Endothelial cell of umbilical vein (primary cell): ENCODE measurements around the gene RNF4. TPM values are rescaled to one million over a fixed set of nuclear protein-coding genes. Genes with fewer than 3 reads are reported as not detected.

Source experiments
- BruUV-seq: library from RNA; stranded (reverse); fragments of 400-500 nt; replicated peaks from 2 replicates; lab custom pipeline; 2021; lab: Mats Ljungman, UMichigan
- CTCF ChIA-PET: fragments of 300-600, 350-600 bp; sonication (Branson Sonifier 250); formaldehyde crosslinking; loops from one replicate; lab custom pipeline; 2021; ENCODE audit warnings: antibody characterized with exemption, inconsistent platforms; lab: Charles Lee
- POLR2A ChIA-PET: fragments of 300-600, 350-600 bp; sonication (Branson Sonifier 250); formaldehyde crosslinking; loops from one replicate; lab custom pipeline; 2021; ENCODE audit warnings: antibody characterized with exemption, inconsistent platforms; lab: Charles Lee
- DNase-seq: peaks from one replicate; pipeline ENCODE4 v3.0.0-alpha.2; 2011; ENCODE audit warnings: low read depth, low spot score
- FAIRE-seq: peaks from 2 replicates; lab custom pipeline; 2011; peaks lifted over from hg19 to GRCh38; lab: Jason Lieb, UNC
- H2AFZ ChIP-seq: 2 replicates; pipeline ENCODE4 v1.6.0; 2012; ENCODE audit warnings: low read depth, low read length, control low read depth, inconsistent platforms
- H3K27ac ChIP-seq: 2 replicates; pipeline ENCODE4 v1.5.1; 2011; ENCODE audit warnings: low read depth, mild to moderate bottlenecking, control low read depth, low read length, moderate library complexity; ENCODE audit not compliant: insufficient read depth
- H3K27me3 ChIP-seq, 2 experiments: 2 replicates each; pipeline versions ENCODE4 v1.6.0 to v1.6.1; 2011; ENCODE audit warnings: low read length in 2 of 2, mixed read lengths in 1 of 2; ENCODE audit not compliant: control insufficient read depth in 2 of 2, insufficient read depth in 2 of 2
- H3K36me3 ChIP-seq, 2 experiments: 2 replicates in 1 of 2; 3 replicates in 1 of 2; pipeline ENCODE4 v1.5.1; 2011; ENCODE audit warnings: low read length in 2 of 2, mild to moderate bottlenecking in 1 of 2, moderate library complexity in 1 of 2; ENCODE audit not compliant: control insufficient read depth in 2 of 2, insufficient read depth in 2 of 2; ENCODE audit errors: extremely low read depth in 1 of 2
- H3K4me1 ChIP-seq: 3 replicates; pipeline ENCODE4 v1.5.1; 2011; ENCODE audit warnings: mild to moderate bottlenecking, low read length; ENCODE audit not compliant: control insufficient read depth, insufficient read depth; ENCODE audit errors: extremely low read depth
- H3K4me2 ChIP-seq: 2 replicates; pipeline ENCODE4 v1.6.1; 2011; ENCODE audit warnings: low read length, control low read depth, mixed read lengths; ENCODE audit not compliant: insufficient read depth
- H3K4me3 ChIP-seq, 3 experiments: fragments of 200-600 bp in 1 of 3; sonication (generic), shearing (Covaris generic) in 1 of 3; replicated peaks in 1 of 3; 2 replicates each; pipeline ENCODE4 v1.5.1; 2011 to 2016; ENCODE audit warnings: control low read depth in 3 of 3, low read length in 3 of 3, mild to moderate bottlenecking in 2 of 3, inconsistent platforms in 1 of 3, low read depth in 1 of 3, moderate library complexity in 1 of 3; ENCODE audit not compliant: insufficient read depth in 1 of 3
- H3K79me2 ChIP-seq: 2 replicates; pipeline ENCODE4 v1.6.0; 2012; ENCODE audit warnings: low read length, inconsistent platforms; ENCODE audit not compliant: control insufficient read depth, insufficient read depth
- H3K9ac ChIP-seq: replicated peaks from 2 replicates; pipeline ENCODE3; 2011; ENCODE audit warnings: low read length, control low read depth; ENCODE audit not compliant: insufficient read depth; ENCODE audit errors: extremely low read depth
- H3K9me1 ChIP-seq: replicated peaks from 3 replicates; pipeline ENCODE4 v1.6.0; 2011; ENCODE audit warnings: mild to moderate bottlenecking, low read length; ENCODE audit not compliant: control insufficient read depth, insufficient read depth; ENCODE audit errors: extremely low read depth
- H3K9me3 ChIP-seq: replicated peaks from 2 replicates; pipeline ENCODE4 v1.5.1; 2012; ENCODE audit warnings: low read length, inconsistent platforms; ENCODE audit not compliant: control insufficient read depth, insufficient read depth
- H4K20me1 ChIP-seq: replicated peaks from 2 replicates; pipeline ENCODE3; 2011; ENCODE audit warnings: mild to moderate bottlenecking, low read length; ENCODE audit not compliant: control insufficient read depth, insufficient read depth; ENCODE audit errors: extremely low read depth
- CTCF ChIP-seq, 2 donors: IDR thresholded peaks; 1 replicate in 1 of 2; 2 replicates in 1 of 2; pipeline ENCODE4 v1.5.1; 2011; ENCODE audit warnings: low read length in 2 of 2, mild to moderate bottlenecking in 2 of 2, moderate library complexity in 2 of 2, control low read depth in 1 of 2, inconsistent platforms in 1 of 2, low read depth in 1 of 2; ENCODE audit not compliant: insufficient read depth in 1 of 2; ENCODE audit errors: extremely low read depth in 1 of 2
- EZH2 ChIP-seq: IDR thresholded peaks from 2 replicates; pipeline ENCODE4 v1.6.1; 2012; ENCODE audit warnings: borderline replicate concordance, low read depth, mild to moderate bottlenecking, moderate library complexity, low read length, inconsistent platforms; ENCODE audit not compliant: severe bottlenecking
- FOS ChIP-seq: IDR thresholded peaks from 2 replicates; pipeline ENCODE4 v1.6.1; 2011; ENCODE audit warnings: mild to moderate bottlenecking, low read length, moderate library complexity, borderline replicate concordance; ENCODE audit not compliant: insufficient read depth
- GATA2 ChIP-seq: IDR thresholded peaks from 2 replicates; pipeline ENCODE4 v1.7.0; 2011; ENCODE audit warnings: low read depth, mild to moderate bottlenecking, moderate library complexity, mixed read lengths, low read length; ENCODE audit not compliant: insufficient read length, insufficient read depth
- JUN ChIP-seq: IDR thresholded peaks from 2 replicates; pipeline ENCODE4 v1.6.1; 2011; ENCODE audit warnings: borderline replicate concordance, low read depth; ENCODE audit not compliant: insufficient read length, insufficient read depth
- MAX ChIP-seq: IDR thresholded peaks from 2 replicates; pipeline ENCODE4 v1.6.1; 2011; ENCODE audit not compliant: insufficient read depth, insufficient read length
- MYC ChIP-seq: IDR thresholded peaks from one replicate; pipeline ENCODE4 v1.6.1; 2011; ENCODE audit warnings: mild to moderate bottlenecking, low read depth, low read length
- POLR2A ChIP-seq: IDR thresholded peaks from 2 replicates; pipeline ENCODE4 v1.6.1; 2012; ENCODE audit warnings: low read depth, mild to moderate bottlenecking, control low read depth, low read length
- POLR2AphosphoS5 ChIP-seq: IDR thresholded peaks from 2 replicates; pipeline ENCODE4 v1.6.1; 2012; ENCODE audit warnings: low read depth, mild to moderate bottlenecking, control low read depth, low read length, moderate library complexity; ENCODE audit not compliant: insufficient read depth
- dilution Hi-C: fragments of 300-500 bp; cut with MboI; formaldehyde crosslinking; loops from one replicate; pipeline ENCODE4 v1.15.0; 2019; ENCODE audit warnings: low sequenced_read_pairs; ENCODE audit not compliant: extremely low pct_ligation_motif_present
- intact Hi-C: fragments of 100-400 bp; cut with micrococcal nuclease; formaldehyde crosslinking; loops from one replicate; pipeline ENCODE4 v1.10.0; 2022
- polyA plus RNA-seq, 4 experiments: library from polyadenylated mRNA; depleted of rRNA in 3 of 4; stranded (reverse) in 3 of 4; unstranded in 1 of 4; fragments of >200 nt; gene quantifications; 2 replicates each; pipeline versions ENCODE4 v1.2.1 to v1.2.3, GENCODE V29; 2011 to 2012; ENCODE audit warnings: missing spikeins in 1 of 4
- total RNA-seq: library from RNA; stranded (reverse); gene quantifications from 2 replicates; pipeline ENCODE4 v1.2.3, GENCODE V29; 2021

RNF4 gene
- total and polyA plus RNA-seq, 2 donors (not counting 3 experiments of a cell fraction or from before 2014, with no cell fraction given), result 64.3 to 71.4 TPM

- ChIA-PET CTCF (no interaction called here), POLR2A (interaction anchor here (0.6 kb wide), 1 partner anchor 187 kb away, joined by 3 read pairs; no protein-coding TSS in a partner anchor)
- no peak overlapping the region for H3K4me3 ChIP-seq
- no peak for TF ChIP-seq EZH2
- TF ChIP-seq MYC, result no peak
- no peak for TF ChIP-seq GATA2
- TF ChIP-seq MAX, result no peak
- TF ChIP-seq JUN, result no peak
- TF ChIP-seq FOS, result no peak
- no peak for TF ChIP-seq CTCF (IDR thresholded peaks at IDR 0.05; ENCODE audit: extremely low read depth in 1 of 2, insufficient read depth in 1 of 2, low read depth in 1 of 2, low read length in 2 of 2)
- TF ChIP-seq POLR2AphosphoS5, result no peak
- TF ChIP-seq POLR2A, result no peak
- H3K4me1 ChIP-seq, result peaks cover 31% of the 10 kb centered on the region
- H3K4me2 ChIP-seq, result no peak overlapping the region
- H3K36me3 ChIP-seq, result peaks cover 0 to 3% of the 10 kb centered on the region in 2 experiments
- H3K9me3 ChIP-seq, result no peaks in the 10 kb centered on the region
- intact Hi-C loops, result no loop called here
- H3K9me1 ChIP-seq, result no peaks in the 10 kb centered on the region
- DNase-seq (no peak), FAIRE-seq (no peak)
- H4K20me1 ChIP-seq, result peaks cover 15% of the 10 kb centered on the region
- no peak overlapping the region for H2AFZ ChIP-seq
- H3K9ac ChIP-seq, result no peak overlapping the region
- BruUV-seq, result no TSS peak
- H3K27me3 ChIP-seq, result no peaks in the 10 kb centered on the region
- dilution Hi-C loops, result no loop called here
- no peak overlapping the region for H3K27ac ChIP-seq
- peaks cover 99% of the 10 kb centered on the region for H3K79me2 ChIP-seq
Observed at GRCh38 chr4:2480649-2481048, 11.7 kb downstream of the RNF4 start.
